ENCODE data around the gene NAT14. TPM values are rescaled to one million over a fixed set of nuclear protein-coding genes. Genes with fewer than 3 reads are reported as not detected.

Gene NAT14
- total RNA-seq, 2 experiments from 2014 or later = 28.3 to 29.1 TPM

GRCh38 chr19:55471266-55471665 is 13.7 kb upstream of the NAT14 start:
- Histone ChIP-seq H3K4me1 (ENCODE audit: insufficient read depth, low read length, poor library complexity, severe bottlenecking) (peaks cover 10% of the 10 kb centered on the region), H3K4me2 (ENCODE audit: low read length) (no peak overlapping the region), H3K79me2 (ENCODE audit: insufficient read depth, low read depth, low read length) (no peaks in the 10 kb centered on the region), H4K20me1 (ENCODE audit: insufficient read depth, low read length) (no peaks in the 10 kb centered on the region), H3K9me3 (ENCODE audit: low read length) (no peaks in the 10 kb centered on the region), H3K4me3 (ENCODE audit: low read depth, low read length, poor library complexity, severe bottlenecking) (no peak overlapping the region), H3K9me2 (ENCODE audit: insufficient read depth, low read length) (no peaks in the 10 kb centered on the region), H3K36me3 (ENCODE audit: insufficient read depth, low read length) (no peaks in the 10 kb centered on the region), H3K27ac (ENCODE audit: low read depth, low read length, poor library complexity, severe bottlenecking) (no peak overlapping the region), H2AFZ (ENCODE audit: low read length) (no peak overlapping the region)
- TF ChIP-seq EZH2phosphoT487 (IDR thresholded peaks at IDR 0.05; ENCODE audit: borderline replicate concordance, low read depth, low read length) = no peak
- no peak for TF ChIP-seq CTCF (conservative IDR thresholded peaks at IDR 0.05; ENCODE audit: low read length)
- ChIA-PET POLR2A (no interaction called here), CTCF (ENCODE audit: unreplicated experiment) (no interaction called here)
- no peak for DNase-seq (ENCODE audit: low spot score)
- BruUV-seq (replicated peaks) = no TSS peak
- intact Hi-C loops (cut with micrococcal nuclease; ENCODE audit: unreplicated experiment) = no loop called here

DNA sequence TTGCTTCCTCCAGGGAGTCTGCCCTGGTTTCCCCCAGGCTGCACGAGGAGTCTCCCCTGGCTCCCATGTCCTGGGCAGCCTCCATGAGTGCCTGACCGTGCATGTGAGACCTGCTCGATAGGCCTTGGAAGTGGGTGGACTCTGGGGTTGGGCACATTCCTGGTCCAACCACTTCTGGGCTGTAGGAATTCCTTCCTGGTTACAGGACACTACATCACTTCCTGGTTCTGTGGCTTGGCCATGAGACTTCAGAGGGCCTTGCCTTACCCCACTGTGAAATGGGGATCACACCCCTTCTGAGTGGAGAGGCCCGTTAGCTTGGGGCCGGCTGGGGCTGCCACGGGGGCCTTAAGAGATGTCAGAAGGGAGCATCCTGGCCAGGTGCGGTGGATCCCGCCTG is 12.5 kb upstream of the NAT14 start:
- H3K27ac ChIP-seq (ENCODE audit: low read depth, low read length, poor library complexity, severe bottlenecking) = no peak overlapping the region
- no peaks in the 10 kb centered on the region for H3K36me3 ChIP-seq (ENCODE audit: insufficient read depth, low read length)
- no peak overlapping the region for H2AFZ ChIP-seq (ENCODE audit: low read length)
- no TSS peak for BruUV-seq (replicated peaks)
- ChIA-PET CTCF (ENCODE audit: unreplicated experiment) (no interaction called here), POLR2A (no interaction called here)
- intact Hi-C loops (cut with micrococcal nuclease; ENCODE audit: unreplicated experiment) = no loop called here
- no peaks in the 10 kb centered on the region for H3K9me2 ChIP-seq (ENCODE audit: insufficient read depth, low read length)
- no peak for TF ChIP-seq EZH2phosphoT487 (IDR thresholded peaks at IDR 0.05; ENCODE audit: borderline replicate concordance, low read depth, low read length)
- no peak for TF ChIP-seq CTCF (conservative IDR thresholded peaks at IDR 0.05; ENCODE audit: low read length)
- no peaks in the 10 kb centered on the region for H4K20me1 ChIP-seq (ENCODE audit: insufficient read depth, low read length)
- H3K9me3 ChIP-seq (ENCODE audit: low read length) = no peaks in the 10 kb centered on the region
- no peak overlapping the region for H3K4me2 ChIP-seq (ENCODE audit: low read length)
- no peak overlapping the region for H3K4me3 ChIP-seq (ENCODE audit: low read depth, low read length, poor library complexity, severe bottlenecking)
- DNase-seq (ENCODE audit: low spot score) = no peak
- H3K79me2 ChIP-seq (ENCODE audit: insufficient read depth, low read depth, low read length) = no peaks in the 10 kb centered on the region
- H3K4me1 ChIP-seq (ENCODE audit: insufficient read depth, low read length, poor library complexity, severe bottlenecking) = peaks cover 10% of the 10 kb centered on the region

- CTCF ChIA-PET (ENCODE audit: unreplicated experiment) = no interaction called here
- no peak for TF ChIP-seq EZH2phosphoT487 (IDR thresholded peaks at IDR 0.05; ENCODE audit: borderline replicate concordance, low read depth, low read length)
- TF ChIP-seq CTCF (conservative IDR thresholded peaks at IDR 0.05; ENCODE audit: low read length) = no peak
- H3K9me2 ChIP-seq (ENCODE audit: insufficient read depth, low read length) = no peaks in the 10 kb centered on the region
- intact Hi-C loops (cut with micrococcal nuclease; ENCODE audit: unreplicated experiment) = no loop called here
- POLR2A ChIA-PET = no interaction called here
- no peaks in the 10 kb centered on the region for H3K36me3 ChIP-seq (ENCODE audit: insufficient read depth, low read length)
- H2AFZ ChIP-seq (ENCODE audit: low read length) = no peak overlapping the region
- no peak overlapping the region for H3K4me3 ChIP-seq (ENCODE audit: low read depth, low read length, poor library complexity, severe bottlenecking)
- no peak overlapping the region for H3K27ac ChIP-seq (ENCODE audit: low read depth, low read length, poor library complexity, severe bottlenecking)
- DNase-seq (ENCODE audit: low spot score) = no peak
- H3K4me1 ChIP-seq (ENCODE audit: insufficient read depth, low read length, poor library complexity, severe bottlenecking) = peaks cover 15% of the 10 kb centered on the region
- H3K4me2 ChIP-seq (ENCODE audit: low read length) = no peak overlapping the region
- H3K79me2 ChIP-seq (ENCODE audit: insufficient read depth, low read depth, low read length) = peaks cover 8% of the 10 kb centered on the region; the same call in 1 of the 2 replicates
- BruUV-seq (replicated peaks) = no TSS peak
- no peaks in the 10 kb centered on the region for H3K9me3 ChIP-seq (ENCODE audit: low read length)
- H4K20me1 ChIP-seq (ENCODE audit: insufficient read depth, low read length) = no peaks in the 10 kb centered on the region
Observed at GRCh38 chr19:55473225-55474012, 11.6 kb upstream of the NAT14 start.

Data from OCI-LY7 (cell line).